ENCODE results near the gene SUN2.

SUN2 gene

DNA sequence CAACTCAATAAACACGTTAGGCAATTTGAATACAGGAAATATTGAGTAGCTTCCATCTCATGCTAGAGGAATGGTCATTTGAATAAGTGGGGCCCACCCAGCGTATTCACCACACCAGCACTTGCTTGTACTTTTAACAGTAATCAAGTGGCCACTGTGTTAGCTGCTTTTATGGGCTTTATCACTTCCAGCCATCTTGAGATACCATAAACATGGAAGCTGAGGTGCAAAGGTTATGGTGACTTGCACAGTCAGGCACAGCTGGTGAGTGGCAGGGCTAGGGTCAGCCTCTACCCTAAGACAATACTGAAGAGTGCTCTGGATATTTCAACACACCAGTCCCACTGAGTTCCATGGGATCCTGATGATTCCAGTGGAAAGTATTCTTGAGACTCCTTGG lies 61.7 kb downstream of the SUN2 start:
- no peak for ATAC-seq

- ATAC-seq: no peak
Observed at GRCh38 chr22:38689651-38690050, 66.1 kb downstream of the SUN2 start.

- ATAC-seq: no peak
Observed at GRCh38 chr22:38685761-38686160, 70.0 kb downstream of the SUN2 start.

- ATAC-seq: no peak
Observed at GRCh38 chr22:38684895-38685294, 70.9 kb downstream of the SUN2 start.
